Astrocyte (in vitro differentiated cells and primary cell): Measurements from ENCODE around the gene ETFB.

Experiments
- CTCF ChIP-seq: IDR thresholded peaks from 2 replicates; pipeline ENCODE4 v1.5.1; 2011; ENCODE audit warnings: low read depth, mild to moderate bottlenecking, inconsistent platforms, low read length, moderate library complexity; ENCODE audit not compliant: insufficient read depth
- EZH2 ChIP-seq: IDR thresholded peaks from 2 replicates; pipeline ENCODE4 v1.6.1; 2012; ENCODE audit warnings: mild to moderate bottlenecking, low read length, inconsistent platforms; ENCODE audit not compliant: insufficient read depth

- TF ChIP-seq CTCF (no peak), EZH2 (no peak)
Measured at GRCh38 chr19:51318687-51319648, 47.2 kb downstream of the ETFB start.
